BJ (cell line): ENCODE measurements around the gene VTI1A. TPM values are rescaled to one million over a fixed set of nuclear protein-coding genes. Genes with fewer than 3 reads are reported as not detected.

Experiments
- CTCF ChIA-PET: fragments of 350-600 bp; formaldehyde crosslinking; extraction: SDS; loops from one replicate; lab custom pipeline; 2021; ENCODE audit warnings: antibody characterized with exemption, inconsistent platforms; lab: Yijun Ruan, JAX
- POLR2A ChIA-PET: fragments of 300-600 bp; sonication (Branson Sonifier 250); formaldehyde crosslinking; extraction: SDS; loops from one replicate; lab custom pipeline; 2021; ENCODE audit warnings: antibody characterized with exemption; lab: Charles Lee
- DNase-seq: peaks from one replicate; pipeline ENCODE4 v3.0.0-alpha.2; 2011; ENCODE audit warnings: low read depth
- H3K27me3 ChIP-seq: 2 replicates; pipeline ENCODE4 v1.6.0; 2011; ENCODE audit warnings: low read length; ENCODE audit not compliant: control insufficient read depth, insufficient read depth
- H3K36me3 ChIP-seq: 2 replicates; pipeline ENCODE4 v1.5.1; 2011; ENCODE audit warnings: low read length; ENCODE audit not compliant: control insufficient read depth, insufficient read depth
- H3K4me3 ChIP-seq: 2 replicates; pipeline ENCODE4 v1.5.1; 2011; ENCODE audit warnings: low read depth, mild to moderate bottlenecking, control low read depth, low read length
- polyA plus RNA-seq: library from polyadenylated mRNA; depleted of rRNA; stranded (reverse); fragments of >200 nt; gene quantifications from 2 replicates; pipeline ENCODE4 v1.2.3, GENCODE V29; 2011
- TF ChIP-seq, protein P1 (sequence below): IDR thresholded peaks from 2 replicates; pipeline ENCODE4 v1.5.1; 2011; ENCODE audit warnings: low read depth, mild to moderate bottlenecking, control low read depth, inconsistent platforms, low read length, moderate library complexity; ENCODE audit not compliant: insufficient read depth

The VTI1A gene
- polyA plus RNA-seq, 1 experiment, result 13.4 TPM

DNA sequence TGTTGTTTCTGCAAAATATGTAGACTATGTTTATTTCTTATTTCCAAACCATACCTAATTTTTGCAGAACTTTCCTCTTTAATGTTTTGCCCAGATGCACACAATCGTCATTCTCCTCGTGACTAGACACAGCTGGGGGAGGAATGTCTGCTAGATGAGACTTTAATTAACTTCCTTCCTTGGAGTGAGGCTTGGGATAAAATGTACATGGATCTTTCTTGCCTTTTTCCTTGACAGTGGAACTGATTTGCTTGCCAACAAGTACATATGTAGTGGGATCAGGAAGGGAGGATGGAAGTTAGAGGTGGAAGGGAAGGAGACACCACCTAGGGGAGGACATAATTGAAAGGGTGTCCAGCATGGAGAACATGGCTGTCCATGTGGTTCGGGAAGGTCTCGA lies 172.5 kb downstream of the VTI1A start:
- ChIA-PET CTCF (no interaction called here), POLR2A (interaction anchor here (0.6 kb wide), 1 partner anchor 28 kb away, joined by 4 read pairs; no protein-coding TSS in a partner anchor)
- DNase-seq, result no peak
- no peak overlapping the region for H3K4me3 ChIP-seq
- H3K36me3 ChIP-seq, result no peaks in the 10 kb centered on the region
- TF ChIP-seq, protein P1, sequence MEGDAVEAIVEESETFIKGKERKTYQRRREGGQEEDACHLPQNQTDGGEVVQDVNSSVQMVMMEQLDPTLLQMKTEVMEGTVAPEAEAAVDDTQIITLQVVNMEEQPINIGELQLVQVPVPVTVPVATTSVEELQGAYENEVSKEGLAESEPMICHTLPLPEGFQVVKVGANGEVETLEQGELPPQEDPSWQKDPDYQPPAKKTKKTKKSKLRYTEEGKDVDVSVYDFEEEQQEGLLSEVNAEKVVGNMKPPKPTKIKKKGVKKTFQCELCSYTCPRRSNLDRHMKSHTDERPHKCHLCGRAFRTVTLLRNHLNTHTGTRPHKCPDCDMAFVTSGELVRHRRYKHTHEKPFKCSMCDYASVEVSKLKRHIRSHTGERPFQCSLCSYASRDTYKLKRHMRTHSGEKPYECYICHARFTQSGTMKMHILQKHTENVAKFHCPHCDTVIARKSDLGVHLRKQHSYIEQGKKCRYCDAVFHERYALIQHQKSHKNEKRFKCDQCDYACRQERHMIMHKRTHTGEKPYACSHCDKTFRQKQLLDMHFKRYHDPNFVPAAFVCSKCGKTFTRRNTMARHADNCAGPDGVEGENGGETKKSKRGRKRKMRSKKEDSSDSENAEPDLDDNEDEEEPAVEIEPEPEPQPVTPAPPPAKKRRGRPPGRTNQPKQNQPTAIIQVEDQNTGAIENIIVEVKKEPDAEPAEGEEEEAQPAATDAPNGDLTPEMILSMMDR, result no peak
- H3K27me3 ChIP-seq, result no peaks in the 10 kb centered on the region

DNA sequence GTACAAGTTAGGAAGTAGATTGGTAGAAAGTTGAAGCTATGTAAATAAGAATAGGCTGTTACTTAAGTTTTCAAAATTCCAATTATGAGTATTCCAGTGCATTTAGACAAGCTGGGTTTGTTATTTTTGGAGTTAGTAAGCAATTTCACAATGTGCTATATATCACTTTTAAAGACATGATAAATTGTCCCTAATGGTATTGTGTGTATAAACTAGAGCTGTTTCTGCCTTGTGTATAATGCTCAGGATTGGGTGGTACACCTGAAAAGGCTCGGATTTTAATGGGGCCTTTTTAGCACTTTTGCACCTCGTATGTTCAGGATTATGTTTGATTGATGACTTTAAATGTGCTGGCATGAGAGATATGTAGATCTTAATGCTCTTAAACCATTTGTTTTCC lies 175.8 kb downstream of the VTI1A start:
- TF ChIP-seq, protein P1, result no peak
- Histone ChIP-seq H3K27me3 (no peaks in the 10 kb centered on the region), H3K4me3 (no peak overlapping the region), H3K36me3 (no peaks in the 10 kb centered on the region)
- DNase-seq, result no peak
- ChIA-PET POLR2A (no interaction called here), CTCF (interaction anchor here (1.3 to 1.5 kb wide), 2 partner anchors 11 to 17 kb away, joined by 3 to 4 read pairs; no protein-coding TSS in a partner anchor)

DNA sequence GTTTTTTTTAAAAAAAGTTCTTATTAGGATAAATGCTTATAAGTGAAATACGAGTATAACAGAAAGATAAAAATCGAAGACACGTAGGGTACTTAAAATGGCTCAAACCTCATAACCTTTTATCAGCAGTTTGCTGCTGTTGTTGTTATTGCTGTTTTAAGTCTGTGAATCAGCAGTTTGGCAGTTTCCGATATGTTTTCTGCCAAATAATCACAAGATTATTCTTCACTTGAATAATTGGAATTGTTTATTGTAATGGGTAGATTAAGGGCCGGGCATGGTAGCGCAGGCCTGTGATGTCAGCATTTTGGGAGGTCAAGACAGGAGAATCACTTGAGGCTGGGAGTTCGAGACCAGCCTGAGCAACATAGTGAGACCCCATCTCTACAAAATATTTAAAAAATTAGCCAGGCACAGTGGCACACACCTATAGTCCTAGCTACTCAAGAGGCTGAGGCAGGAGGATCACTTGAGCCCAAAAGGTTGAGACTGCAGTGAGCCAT lies 177.6 kb downstream of the VTI1A start:
- POLR2A ChIA-PET, result no interaction called here
- no peak overlapping the region for H3K4me3 ChIP-seq
- no peaks in the 10 kb centered on the region for H3K27me3 ChIP-seq
- CTCF ChIA-PET, result no interaction called here
- no peaks in the 10 kb centered on the region for H3K36me3 ChIP-seq
- DNase-seq, result no peak
- TF ChIP-seq, protein P1, result no peak

DNA sequence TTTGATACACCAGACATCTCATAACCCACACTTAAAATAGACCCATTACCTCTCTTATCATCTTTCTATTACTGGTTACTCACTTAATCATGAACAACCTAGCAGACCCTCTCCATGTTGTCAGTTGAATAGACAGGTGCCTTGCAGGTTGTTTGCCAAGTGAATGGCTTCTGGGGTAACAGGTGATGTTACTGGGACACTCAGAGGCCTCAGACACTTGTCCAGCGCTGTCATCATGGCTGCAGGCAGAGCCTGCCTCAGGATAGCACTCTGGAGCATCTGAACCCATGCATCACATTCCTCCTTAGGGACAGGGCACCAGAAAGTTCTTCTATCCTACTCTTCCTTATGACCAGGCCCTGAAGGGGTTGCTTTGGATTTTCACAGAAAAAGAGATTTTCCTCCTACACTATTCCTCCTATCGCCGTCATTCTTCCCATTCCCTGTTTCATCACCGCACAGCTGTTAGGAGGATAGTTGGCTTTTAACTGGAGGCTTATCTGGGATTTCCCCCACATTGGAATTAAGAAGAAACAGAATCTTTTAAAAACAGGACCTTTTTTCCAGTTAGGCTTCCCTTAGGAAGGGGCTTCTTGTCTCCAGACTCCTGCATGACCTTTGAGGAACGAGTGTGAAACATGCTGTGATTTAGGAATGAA lies 182.1 kb downstream of the VTI1A start:
- POLR2A ChIA-PET, result no interaction called here
- CTCF ChIA-PET, result no interaction called here
- DNase-seq, result no peak
- Histone ChIP-seq H3K4me3 (no peak overlapping the region), H3K36me3 (no peaks in the 10 kb centered on the region), H3K27me3 (no peaks in the 10 kb centered on the region)
- TF ChIP-seq, protein P1, result no peak

DNA sequence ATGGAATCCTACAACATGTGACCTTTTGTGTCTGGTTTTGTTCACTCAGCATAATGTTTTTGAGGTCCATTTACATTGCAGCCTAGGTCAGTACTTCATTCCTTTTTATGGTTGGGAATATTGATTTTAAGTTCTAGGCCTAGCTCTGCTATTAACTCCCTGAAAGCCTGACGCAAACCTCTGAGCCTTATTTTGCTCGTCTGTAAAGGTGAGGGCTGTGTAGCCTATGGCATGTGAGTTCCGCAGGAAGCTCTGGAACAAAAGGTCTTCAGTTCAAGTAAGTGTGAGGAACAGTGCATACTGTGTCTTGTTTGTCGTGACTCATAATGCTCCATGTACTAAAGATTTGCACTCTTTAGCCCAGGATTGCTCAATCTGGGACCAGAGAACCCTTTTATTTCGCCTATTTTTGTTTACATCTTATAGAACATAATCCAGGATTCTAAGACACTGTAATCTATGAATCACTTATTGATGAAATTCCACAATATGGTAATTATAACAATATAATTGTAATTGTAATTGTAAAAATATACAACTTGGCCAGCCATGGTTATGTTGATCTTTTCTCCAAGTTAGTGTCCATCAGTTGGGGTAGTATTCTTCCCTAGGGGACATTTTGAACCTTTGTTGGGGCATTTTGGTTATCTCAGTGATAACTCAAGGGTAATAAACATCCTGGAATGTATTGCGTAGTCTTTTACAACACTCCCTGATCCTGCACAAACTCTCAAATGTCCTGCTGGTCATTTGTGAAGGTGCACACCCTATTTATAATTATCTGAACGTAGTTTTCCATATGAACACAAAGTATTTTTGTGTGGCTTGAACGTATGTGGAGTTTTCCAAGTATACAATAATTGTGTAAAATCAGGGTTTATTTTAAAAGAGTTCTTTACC lies 184.7 kb downstream of the VTI1A start:
- no peaks in the 10 kb centered on the region for H3K36me3 ChIP-seq
- TF ChIP-seq, protein P1, result no peak
- no peak overlapping the region for H3K4me3 ChIP-seq
- ChIA-PET POLR2A (no interaction called here), CTCF (interaction anchor here (0.6 to 1.2 kb wide), 2 partner anchors 29 to 729 kb away, joined by 3 read pairs; no protein-coding TSS in a partner anchor)
- DNase-seq, result no peak
- H3K27me3 ChIP-seq, result no peaks in the 10 kb centered on the region
